ENCODE results near the gene TTK.
"Not testable (repeated sequence)": the region's sequence is repeated elsewhere in the genome, so short reads cannot be mapped to it uniquely, and the experiment has no call there.

The TTK gene

DNA sequence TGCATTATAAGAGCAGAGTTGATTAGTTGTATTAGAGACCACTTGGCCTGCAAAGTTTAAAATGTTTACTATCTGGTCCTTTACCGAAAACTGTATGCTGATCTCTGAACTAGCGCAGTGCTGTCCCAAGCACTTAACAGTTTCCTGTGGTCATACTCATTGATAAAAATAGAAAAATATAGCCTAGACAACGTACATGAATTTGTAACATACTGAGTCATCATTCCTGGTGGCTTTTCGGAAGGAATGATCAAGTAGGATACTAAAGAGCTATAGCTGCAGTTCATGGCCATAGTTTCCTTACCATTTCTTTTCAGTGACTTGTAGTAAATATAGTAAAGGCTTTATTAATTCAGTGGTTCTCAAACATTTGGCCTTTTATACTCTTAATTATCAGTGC is 18.4 kb downstream of the TTK start:
- no peak for DNase-seq

DNA sequence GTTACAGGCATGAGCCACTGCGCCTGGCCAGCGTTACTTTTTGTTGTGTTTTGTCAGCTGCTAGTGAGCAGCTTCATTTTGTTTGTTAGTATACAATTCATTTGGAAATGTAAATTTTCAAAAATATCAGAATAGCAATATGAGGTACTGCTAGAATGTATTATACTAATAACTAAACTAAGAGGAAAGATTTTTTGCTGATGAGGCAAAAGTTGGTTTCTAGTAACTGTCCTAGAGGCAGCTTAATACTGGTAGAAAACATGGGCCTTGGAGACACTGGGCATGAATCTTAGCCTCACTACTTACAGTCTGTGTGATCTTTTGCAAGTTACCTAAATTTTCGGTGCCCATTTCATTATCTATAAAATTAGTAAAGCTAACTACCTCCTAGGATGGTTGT is 24.1 kb downstream of the TTK start:
- DNase-seq = no peak

DNA sequence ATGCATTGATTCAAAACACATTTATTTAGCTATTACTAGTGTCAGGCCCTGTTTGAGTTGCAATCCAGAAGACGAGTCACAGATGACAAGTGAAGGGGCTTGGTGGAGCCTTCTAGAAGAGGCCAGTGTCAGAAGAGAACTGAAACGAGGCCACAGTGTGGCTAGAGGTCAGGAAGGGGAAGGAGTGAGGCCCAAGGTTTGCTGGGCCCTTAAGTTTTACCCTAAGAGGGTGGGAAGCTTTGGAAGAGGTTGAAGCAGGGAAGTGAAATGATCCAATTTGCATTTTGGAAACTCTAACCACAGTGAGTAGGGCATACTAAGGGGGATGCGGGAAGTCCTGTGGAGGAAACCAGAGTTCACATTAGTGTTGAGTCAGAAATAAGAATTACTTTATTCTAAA is 25.0 kb downstream of the TTK start:
- DNase-seq = no peak

DNA sequence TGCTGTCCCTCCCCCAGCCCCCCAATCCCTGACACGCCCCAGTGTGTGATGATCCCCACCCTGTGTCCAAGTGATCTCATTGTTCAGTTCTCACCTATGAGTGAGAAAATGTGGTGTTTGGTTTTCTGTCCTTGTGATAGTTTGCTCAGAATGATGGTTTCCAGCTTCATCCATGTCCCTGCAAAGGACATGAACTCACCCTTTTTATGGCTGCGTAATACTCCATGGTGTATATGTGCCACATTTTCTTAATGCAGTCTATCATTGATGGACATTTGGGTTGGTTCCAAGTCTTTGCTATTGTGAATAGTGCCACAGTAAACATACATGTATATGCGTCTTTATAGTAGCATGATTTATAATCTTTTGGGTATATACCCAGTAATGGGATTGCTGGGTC is 43.8 kb downstream of the TTK start:
- DNase-seq = not testable (repeated sequence)

DNA sequence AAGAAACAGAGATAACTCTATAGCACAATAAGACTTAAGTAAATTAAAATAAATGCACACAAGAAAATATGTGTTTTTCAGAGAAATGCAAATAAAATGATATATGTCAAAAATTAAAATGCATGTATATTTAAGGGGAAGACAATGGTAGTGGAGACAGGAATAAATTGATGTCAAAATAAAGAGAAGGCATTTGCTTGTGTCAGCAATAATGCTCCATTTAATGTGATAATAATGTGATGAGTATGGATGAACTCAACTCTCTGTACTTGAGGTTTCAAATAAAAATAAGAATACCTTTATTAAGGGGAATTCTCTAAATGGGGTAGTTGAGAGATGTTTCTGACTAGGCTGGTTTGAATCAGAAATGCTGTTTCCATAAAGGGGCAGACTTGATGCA is 56.3 kb downstream of the TTK start:
- no peak for DNase-seq

DNA sequence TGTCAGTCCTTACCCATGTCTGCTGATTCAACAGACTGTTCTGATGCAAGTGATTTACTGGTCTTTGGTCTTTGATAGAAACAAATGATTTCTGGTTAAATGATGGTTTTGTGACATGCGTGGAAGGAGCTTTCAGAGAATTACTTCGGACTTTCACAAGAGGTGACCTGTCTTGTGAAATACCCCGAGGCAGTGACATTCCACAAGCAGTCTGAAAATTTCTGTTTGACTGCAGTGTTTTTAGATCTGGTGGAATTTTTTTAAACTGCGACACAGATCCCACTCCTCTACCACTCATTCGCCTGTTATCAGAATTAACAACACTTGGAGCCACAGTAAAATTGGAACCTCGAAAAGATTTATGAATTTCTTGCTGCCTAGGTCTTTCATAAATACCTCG is 63.7 kb downstream of the TTK start:
- not testable (repeated sequence) for DNase-seq

DNA sequence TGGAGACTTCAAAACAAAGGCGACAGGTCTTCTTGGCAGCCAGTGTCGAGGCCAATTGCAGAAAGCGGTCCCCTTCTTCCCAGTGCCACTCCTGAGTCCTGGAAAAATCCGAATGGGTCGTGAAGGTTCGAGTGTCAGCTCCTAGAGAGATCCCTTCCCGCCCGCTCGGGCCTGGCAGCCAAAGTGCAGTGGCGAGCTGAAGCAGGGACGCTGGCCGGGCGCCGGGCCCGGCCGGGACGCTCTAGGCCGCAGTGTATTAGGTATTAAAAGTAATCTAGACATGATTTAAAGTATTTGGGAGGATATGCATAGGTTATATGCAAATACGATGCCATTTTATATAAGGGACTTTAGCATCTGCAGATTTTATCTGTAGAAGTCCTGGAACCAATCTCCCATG is 66.0 kb downstream of the TTK start:
- not testable (repeated sequence) for DNase-seq

DNA sequence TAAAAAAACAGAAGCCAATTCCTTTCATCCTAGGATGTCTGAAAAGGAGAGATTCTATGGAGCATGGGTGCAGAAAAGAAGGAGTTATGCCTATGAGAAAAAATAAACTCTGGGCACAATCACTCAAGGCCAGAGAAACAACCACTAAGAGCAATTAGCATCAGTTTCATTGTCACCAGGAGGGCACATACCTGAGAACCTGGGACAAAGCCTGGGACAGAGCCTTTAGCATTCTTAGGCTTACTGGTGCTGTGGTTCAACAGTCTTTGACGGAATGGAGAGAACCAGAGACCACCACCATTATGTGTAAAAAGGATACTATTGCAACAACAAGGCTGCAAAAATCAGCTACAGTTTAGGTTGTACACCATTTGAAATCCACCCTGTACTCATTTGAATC is 72.6 kb downstream of the TTK start:
- no peak for DNase-seq

DNA sequence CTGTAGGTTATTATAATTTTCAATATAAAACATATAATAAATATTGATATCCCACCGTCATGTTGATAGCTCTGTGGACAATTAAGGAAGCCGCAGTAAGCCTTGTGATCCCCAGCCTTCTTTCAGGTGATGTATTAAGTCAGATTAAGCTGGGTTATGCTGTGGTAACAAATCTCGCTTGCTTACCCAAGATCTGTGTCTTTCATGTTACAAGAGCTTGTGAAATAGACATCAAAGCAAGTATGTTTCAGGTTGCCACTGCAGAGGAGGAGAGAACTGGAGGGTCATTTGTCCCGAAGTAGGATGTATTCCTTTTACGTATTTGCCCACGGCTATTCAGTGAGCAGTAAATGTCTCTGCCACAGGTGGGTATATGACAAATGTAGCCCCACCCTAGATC is 84.2 kb downstream of the TTK start:
- DNase-seq = no peak

DNA sequence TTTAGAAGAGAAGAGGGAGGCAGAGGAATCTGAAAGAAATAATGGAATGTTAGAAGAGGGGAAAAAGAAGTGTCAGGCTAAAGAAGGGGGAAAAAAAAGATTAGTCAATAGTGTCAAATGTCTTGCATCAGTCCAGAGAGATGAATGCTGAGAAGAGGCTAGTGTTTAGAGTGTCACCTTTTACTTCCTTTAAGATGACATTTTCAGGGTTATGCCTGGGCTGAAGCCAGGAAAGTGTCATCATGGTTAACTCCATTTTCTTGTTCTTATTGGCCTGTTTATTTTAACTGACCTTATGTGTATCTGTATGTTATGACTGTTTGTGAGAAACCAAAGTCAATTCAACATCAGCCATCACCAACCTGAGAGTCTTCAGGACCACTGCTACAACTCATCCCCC is 87.1 kb downstream of the TTK start:
- DNase-seq = no peak
